Measurements from ENCODE around the gene STK39.

DNA sequence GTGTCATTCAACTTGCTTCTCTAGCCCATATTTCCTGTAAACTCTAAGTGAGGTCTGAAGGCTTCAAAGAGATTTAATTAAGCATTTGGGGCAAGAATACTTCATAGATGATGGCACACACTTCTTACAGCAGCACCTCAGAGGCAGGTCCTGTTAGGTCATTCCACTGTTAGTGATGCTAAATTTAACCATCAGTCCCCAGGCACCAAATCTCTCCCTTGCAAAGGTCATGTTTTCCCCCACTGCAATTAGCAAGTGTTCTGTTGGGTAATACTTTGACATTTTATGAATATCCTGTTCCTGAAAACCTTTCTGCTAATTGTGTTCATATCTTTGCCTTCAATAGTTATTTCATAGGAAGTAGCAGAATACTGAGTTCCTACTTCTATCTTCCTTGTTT lies 117.0 kb downstream of the STK39 start:
- TF ChIP-seq, protein P1, sequence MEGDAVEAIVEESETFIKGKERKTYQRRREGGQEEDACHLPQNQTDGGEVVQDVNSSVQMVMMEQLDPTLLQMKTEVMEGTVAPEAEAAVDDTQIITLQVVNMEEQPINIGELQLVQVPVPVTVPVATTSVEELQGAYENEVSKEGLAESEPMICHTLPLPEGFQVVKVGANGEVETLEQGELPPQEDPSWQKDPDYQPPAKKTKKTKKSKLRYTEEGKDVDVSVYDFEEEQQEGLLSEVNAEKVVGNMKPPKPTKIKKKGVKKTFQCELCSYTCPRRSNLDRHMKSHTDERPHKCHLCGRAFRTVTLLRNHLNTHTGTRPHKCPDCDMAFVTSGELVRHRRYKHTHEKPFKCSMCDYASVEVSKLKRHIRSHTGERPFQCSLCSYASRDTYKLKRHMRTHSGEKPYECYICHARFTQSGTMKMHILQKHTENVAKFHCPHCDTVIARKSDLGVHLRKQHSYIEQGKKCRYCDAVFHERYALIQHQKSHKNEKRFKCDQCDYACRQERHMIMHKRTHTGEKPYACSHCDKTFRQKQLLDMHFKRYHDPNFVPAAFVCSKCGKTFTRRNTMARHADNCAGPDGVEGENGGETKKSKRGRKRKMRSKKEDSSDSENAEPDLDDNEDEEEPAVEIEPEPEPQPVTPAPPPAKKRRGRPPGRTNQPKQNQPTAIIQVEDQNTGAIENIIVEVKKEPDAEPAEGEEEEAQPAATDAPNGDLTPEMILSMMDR (IDR thresholded peaks at IDR 0.05): no peak
- TF ChIP-seq EP300 (IDR thresholded peaks at IDR 0.05): no peak
- no peak for TF ChIP-seq POLR2A (IDR thresholded peaks at IDR 0.05)
